Fibroblast of villous mesenchyme (primary cell): ENCODE results near the gene ENAH. TPM values are rescaled to one million over a fixed set of nuclear protein-coding genes. Genes with fewer than 3 reads are reported as not detected.
"Not testable (repeated sequence)": the region's sequence is repeated elsewhere in the genome, so short reads cannot be mapped to it uniquely, and the experiment has no call there.

Experiments used
- DNase-seq: peaks from one replicate; pipeline ENCODE4 v3.0.0-alpha.2; 2010; ENCODE audit warnings: low read depth
- H3K4me3 ChIP-seq: 2 replicates; pipeline ENCODE4 v1.5.1; 2011; ENCODE audit warnings: low read depth, mild to moderate bottlenecking, low read length
- total RNA-seq: library from RNA; depleted of rRNA; stranded (reverse); fragments of >200 nt; gene quantifications from 2 replicates; pipeline ENCODE4 v1.2.3, GENCODE V29; 2012
- TF ChIP-seq, protein P1 (sequence below): IDR thresholded peaks from 2 replicates; pipeline ENCODE4 v1.5.1; 2012; ENCODE audit warnings: low read depth, mild to moderate bottlenecking, low read length; ENCODE audit not compliant: insufficient read depth

The ENAH gene
- total RNA-seq, 1 donor = 135 TPM

- no peak overlapping the region for H3K4me3 ChIP-seq
- no peak for DNase-seq
- TF ChIP-seq, protein P1, sequence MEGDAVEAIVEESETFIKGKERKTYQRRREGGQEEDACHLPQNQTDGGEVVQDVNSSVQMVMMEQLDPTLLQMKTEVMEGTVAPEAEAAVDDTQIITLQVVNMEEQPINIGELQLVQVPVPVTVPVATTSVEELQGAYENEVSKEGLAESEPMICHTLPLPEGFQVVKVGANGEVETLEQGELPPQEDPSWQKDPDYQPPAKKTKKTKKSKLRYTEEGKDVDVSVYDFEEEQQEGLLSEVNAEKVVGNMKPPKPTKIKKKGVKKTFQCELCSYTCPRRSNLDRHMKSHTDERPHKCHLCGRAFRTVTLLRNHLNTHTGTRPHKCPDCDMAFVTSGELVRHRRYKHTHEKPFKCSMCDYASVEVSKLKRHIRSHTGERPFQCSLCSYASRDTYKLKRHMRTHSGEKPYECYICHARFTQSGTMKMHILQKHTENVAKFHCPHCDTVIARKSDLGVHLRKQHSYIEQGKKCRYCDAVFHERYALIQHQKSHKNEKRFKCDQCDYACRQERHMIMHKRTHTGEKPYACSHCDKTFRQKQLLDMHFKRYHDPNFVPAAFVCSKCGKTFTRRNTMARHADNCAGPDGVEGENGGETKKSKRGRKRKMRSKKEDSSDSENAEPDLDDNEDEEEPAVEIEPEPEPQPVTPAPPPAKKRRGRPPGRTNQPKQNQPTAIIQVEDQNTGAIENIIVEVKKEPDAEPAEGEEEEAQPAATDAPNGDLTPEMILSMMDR = no peak
Observed at GRCh38 chr1:225522588-225523262, 130.2 kb downstream of the ENAH start.

DNA sequence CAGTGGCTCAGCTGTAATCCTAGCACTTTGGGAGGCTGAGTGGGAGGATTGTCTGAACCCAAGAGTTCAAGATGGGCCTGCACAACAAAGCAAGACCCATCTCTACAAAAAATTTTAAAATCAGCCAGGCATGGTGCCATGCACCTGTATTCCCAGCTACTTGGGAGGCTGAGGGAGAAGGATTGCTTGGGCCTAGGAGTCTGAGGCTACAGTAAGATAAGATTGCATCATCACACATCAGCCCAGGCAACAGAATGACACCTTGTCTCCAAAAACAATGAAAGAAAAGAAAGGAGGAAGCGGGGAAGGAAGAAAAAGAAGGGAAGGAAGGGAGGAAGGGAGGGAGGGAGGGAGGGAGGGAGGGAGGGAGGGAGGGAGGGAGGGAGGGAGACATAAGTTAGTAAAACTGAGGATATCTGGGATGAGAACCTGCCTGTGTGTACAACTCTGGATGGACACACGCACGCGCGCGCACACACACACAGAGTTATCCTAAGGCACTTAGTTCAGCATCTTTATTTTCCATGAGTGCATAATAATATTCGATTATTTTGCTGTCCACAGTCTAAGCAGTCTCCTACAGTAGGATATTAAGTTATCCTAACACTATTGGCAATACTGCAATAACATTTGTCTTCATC, 132.2 kb downstream of the ENAH start:
- TF ChIP-seq, protein P1 = no peak
- no peak for DNase-seq
- H3K4me3 ChIP-seq = no peak overlapping the region

- TF ChIP-seq, protein P1 = no peak
- no peak overlapping the region for H3K4me3 ChIP-seq
- DNase-seq = no peak
Observed at GRCh38 chr1:225519166-225519863, 133.6 kb downstream of the ENAH start.

- no peak for DNase-seq
- TF ChIP-seq, protein P1 = peak; percentile 6
- no peak overlapping the region for H3K4me3 ChIP-seq
Observed at GRCh38 chr1:225517697-225518096, 135.2 kb downstream of the ENAH start.

DNA sequence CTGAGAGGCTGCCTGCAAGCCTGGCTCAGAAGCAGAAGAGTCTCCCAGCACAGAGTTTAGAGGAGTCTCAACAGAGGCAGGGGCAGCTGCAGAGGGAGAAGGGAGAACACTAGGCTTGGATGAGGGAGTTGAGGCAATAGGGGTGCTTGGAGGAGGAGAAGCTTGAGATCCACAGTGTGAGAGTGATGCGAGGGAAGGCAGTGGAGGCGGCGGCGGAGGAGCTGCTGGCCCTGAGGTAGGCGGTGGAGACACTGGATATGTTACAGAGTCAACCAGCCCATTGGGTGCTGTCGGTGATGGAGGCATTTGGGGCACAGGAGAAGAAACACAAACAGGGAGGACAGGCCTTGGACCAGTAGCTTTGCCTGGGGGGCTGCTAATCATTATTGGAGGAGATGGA, 135.7 kb downstream of the ENAH start:
- H3K4me3 ChIP-seq = no peak overlapping the region
- TF ChIP-seq, protein P1 = no peak
- DNase-seq = no peak

DNA sequence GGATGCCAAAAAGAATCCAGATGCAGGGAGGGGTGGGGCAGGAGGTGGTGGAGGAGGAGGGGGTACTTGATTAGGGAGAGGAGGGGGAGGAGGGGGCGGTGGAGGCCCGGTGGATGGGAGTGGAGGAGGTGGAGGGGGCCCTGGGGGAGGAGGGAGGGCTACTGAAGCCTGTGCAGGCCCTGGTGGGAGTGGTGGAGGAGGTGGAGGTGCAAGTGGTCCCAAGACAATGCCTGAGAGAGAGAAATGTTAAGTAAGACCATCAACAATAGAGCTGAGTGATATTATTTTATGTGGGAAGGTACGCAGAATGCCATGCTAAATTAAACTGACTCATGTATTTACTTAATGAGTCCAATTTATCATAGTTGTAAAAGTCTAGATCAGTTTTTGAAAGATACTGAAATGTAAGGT, 138.2 kb downstream of the ENAH start:
- no peak for DNase-seq
- TF ChIP-seq, protein P1 = no peak
- no peak overlapping the region for H3K4me3 ChIP-seq

GRCh38 chr1:225513576-225513975, 139.3 kb downstream of the ENAH start:
- DNase-seq, H3K4me3 ChIP-seq: not testable (repeated sequence)
